Upper lobe of left lung (tissue), 6 donors: Measurements from ENCODE around the gene KLHDC10. TPM values are rescaled to one million over a fixed set of nuclear protein-coding genes. Genes with fewer than 3 reads are reported as not detected.
"Not testable (repeated sequence)": the region's sequence is repeated elsewhere in the genome, so short reads cannot be mapped to it uniquely, and the experiment has no call there.

Source experiments
- ATAC-seq, 2 donors: fragments of 200-7000 bp; cut with Tn5 transposase; one replicate each; pipeline ENCODE4 v1.9.1; 2022; ENCODE audit warnings: mild to moderate bottlenecking in 2 of 2, moderate library complexity in 2 of 2; ENCODE audit not compliant: low FRiP score in 2 of 2
- DNase-seq, 2 donors: peaks; one replicate each; pipeline ENCODE4 v3.0.0-alpha.2; 2019 to 2020
- H3K27ac ChIP-seq, 4 donors: fragments of 200-600 bp; sonication (generic); one replicate each; pipeline ENCODE4 v1.5.1; 2016 to 2019
- H3K27me3 ChIP-seq, 4 donors: fragments of 200-600 bp; sonication (generic); one replicate each; pipeline ENCODE4 v1.5.1; 2017 to 2019
- H3K36me3 ChIP-seq, 4 donors: fragments of 200-600 bp; sonication (generic); one replicate each; pipeline ENCODE4 v1.5.1; 2016 to 2019
- H3K4me1 ChIP-seq, 4 donors: fragments of 200-600 bp; sonication (generic); one replicate each; pipeline ENCODE4 v1.5.1; 2018 to 2019
- H3K4me3 ChIP-seq, 4 donors: fragments of 200-600 bp; sonication (generic); one replicate each; pipeline ENCODE4 v1.5.1; 2017 to 2019; ENCODE audit warnings: mild to moderate bottlenecking in 2 of 4, moderate library complexity in 1 of 4
- H3K9me3 ChIP-seq, 4 donors: fragments of 200-600 bp; sonication (generic); one replicate each; pipeline ENCODE4 v1.5.1; 2018 to 2019
- EP300 ChIP-seq, 4 donors: sonication (generic); formaldehyde crosslinking; IDR thresholded peaks; one replicate each; pipeline ENCODE4 v1.5.1; 2017; ENCODE audit warnings: antibody characterized with exemption in 4 of 4, control low read depth in 2 of 4
- POLR2A ChIP-seq, 4 donors: fragments of 450-650 bp; IDR thresholded peaks; one replicate each; pipeline ENCODE4 v1.5.1; 2016 to 2017; ENCODE audit warnings: antibody characterized with exemption in 4 of 4, mild to moderate bottlenecking in 2 of 4
- POLR2AphosphoS5 ChIP-seq, 2 donors: sonication (generic); formaldehyde crosslinking; IDR thresholded peaks; one replicate each; pipeline ENCODE4 v1.5.1; 2017; ENCODE audit warnings: antibody characterized with exemption in 2 of 2
- WGBS, 2 donors: methylation state at CpG; one replicate each; pipeline ENCODE4 v1.1.5; 2017 to 2018; 5-methylcytosine and 5-hydroxymethylcytosine counted together
- total RNA-seq, 6 donors: library from RNA; depleted of rRNA in 4 of 6; stranded (reverse); fragments of >200 nt in 4 of 6; gene quantifications; one replicate each; pipeline versions ENCODE4 v1.1.0 to v1.2.1, GENCODE V29; 2016 to 2021
- TF ChIP-seq, protein P1 (sequence below), 6 experiments: fragments of 450-650 bp in 4 of 6; fragments of 200-600 bp in 2 of 6; sonication (generic) in 2 of 6; IDR thresholded peaks; one replicate each; pipeline ENCODE4 v1.5.1; 2016 to 2019; ENCODE audit warnings: antibody characterized with exemption in 6 of 6
- donor health status: DM: no; HTN: no; CAD: no; lungs with moderate emphysema.
- donor health status: DM: no; HTN: yes; CAD: no; lungs with severe emphysema.

KLHDC10 gene
- total RNA-seq, 6 donors from 2014 or later: 8.8 to 33.9 (median 25.3) TPM

- Histone ChIP-seq H3K27me3 (no peaks in the 10 kb centered on the region), H3K27ac (no peak overlapping the region), H3K36me3 (peaks cover 0 to 33% (median 6%) of the 10 kb centered on the region in 4 donors), H3K9me3 (no peaks in the 10 kb centered on the region), H3K4me3 (no peak overlapping the region), H3K4me1 (peaks cover 9 to 17% (median 12%) of the 10 kb centered on the region in 4 donors)
- TF ChIP-seq EP300 (IDR thresholded peaks at IDR 0.05) (no peak), POLR2AphosphoS5 (IDR thresholded peaks at IDR 0.05) (no peak), POLR2A (IDR thresholded peaks at IDR 0.05) (no peak)
- TF ChIP-seq, protein P1, sequence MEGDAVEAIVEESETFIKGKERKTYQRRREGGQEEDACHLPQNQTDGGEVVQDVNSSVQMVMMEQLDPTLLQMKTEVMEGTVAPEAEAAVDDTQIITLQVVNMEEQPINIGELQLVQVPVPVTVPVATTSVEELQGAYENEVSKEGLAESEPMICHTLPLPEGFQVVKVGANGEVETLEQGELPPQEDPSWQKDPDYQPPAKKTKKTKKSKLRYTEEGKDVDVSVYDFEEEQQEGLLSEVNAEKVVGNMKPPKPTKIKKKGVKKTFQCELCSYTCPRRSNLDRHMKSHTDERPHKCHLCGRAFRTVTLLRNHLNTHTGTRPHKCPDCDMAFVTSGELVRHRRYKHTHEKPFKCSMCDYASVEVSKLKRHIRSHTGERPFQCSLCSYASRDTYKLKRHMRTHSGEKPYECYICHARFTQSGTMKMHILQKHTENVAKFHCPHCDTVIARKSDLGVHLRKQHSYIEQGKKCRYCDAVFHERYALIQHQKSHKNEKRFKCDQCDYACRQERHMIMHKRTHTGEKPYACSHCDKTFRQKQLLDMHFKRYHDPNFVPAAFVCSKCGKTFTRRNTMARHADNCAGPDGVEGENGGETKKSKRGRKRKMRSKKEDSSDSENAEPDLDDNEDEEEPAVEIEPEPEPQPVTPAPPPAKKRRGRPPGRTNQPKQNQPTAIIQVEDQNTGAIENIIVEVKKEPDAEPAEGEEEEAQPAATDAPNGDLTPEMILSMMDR (IDR thresholded peaks at IDR 0.05): no peak
- ATAC-seq (no peak), DNase-seq (no peak)
- 94% methylated on average over 4 of the region's 4 CpGs for WGBS, 2 donors
Observed at GRCh38 chr7:130048906-130049305, 21.4 kb upstream of the KLHDC10 start.

- H3K36me3 ChIP-seq, ATAC-seq, H3K27ac ChIP-seq, H3K27me3 ChIP-seq, H3K4me3 ChIP-seq, H3K9me3 ChIP-seq: not testable (repeated sequence)
- peak in 1 of 2 donors; percentile 54 for DNase-seq
- 97 to 98% methylated on average over 15 of the region's 15 CpGs for WGBS, 2 donors
- H3K4me1 ChIP-seq: peaks cover 9 to 17% (median 12%) of the 10 kb centered on the region in 4 donors
Observed at GRCh38 chr7:130052250-130052649, 18.1 kb upstream of the KLHDC10 start.

GRCh38 chr7:130055198-130055597 is 15.1 kb upstream of the KLHDC10 start:
- H3K4me1 ChIP-seq: peaks cover 5 to 12% (median 6%) of the 10 kb centered on the region in 4 donors
- H3K27me3 ChIP-seq, H3K9me3 ChIP-seq, H3K4me3 ChIP-seq, ATAC-seq, H3K27ac ChIP-seq, H3K36me3 ChIP-seq, DNase-seq: not testable (repeated sequence)
- 95 to 96% methylated on average over 8 of the region's 8 CpGs for WGBS, 2 donors

DNA sequence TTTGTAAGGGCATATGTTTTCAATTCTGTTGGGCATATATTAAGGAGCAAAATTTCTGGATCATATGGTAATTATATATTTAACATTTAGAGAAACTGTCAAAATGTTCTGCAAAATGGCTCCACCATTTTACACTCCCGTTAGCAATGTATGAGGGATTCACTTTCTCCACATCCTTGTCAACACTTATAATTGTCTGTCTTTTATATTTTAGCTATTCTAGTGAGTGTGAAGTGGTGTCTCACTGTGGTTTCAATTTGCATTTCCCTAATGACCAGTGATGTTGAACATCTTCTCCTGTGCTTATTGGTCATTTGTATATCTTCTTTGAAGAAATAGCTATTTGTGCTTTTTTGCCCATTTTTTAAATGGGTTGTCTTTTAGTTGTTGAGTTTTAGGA is 8.1 kb upstream of the KLHDC10 start:
- no peaks in the 10 kb centered on the region for H3K4me1 ChIP-seq
- no peak for DNase-seq
- TF ChIP-seq POLR2AphosphoS5 (IDR thresholded peaks at IDR 0.05) (no peak), POLR2A (IDR thresholded peaks at IDR 0.05) (no peak), EP300 (IDR thresholded peaks at IDR 0.05) (no peak)
- TF ChIP-seq, protein P1 (IDR thresholded peaks at IDR 0.05): no peak
- no peaks in the 10 kb centered on the region for H3K27me3 ChIP-seq
- no peak overlapping the region for H3K4me3 ChIP-seq
- 86 to 88% methylated on average over 1 of the region's 1 CpG for WGBS, 2 donors
- no peaks in the 10 kb centered on the region for H3K9me3 ChIP-seq
- no peak for ATAC-seq
- H3K36me3 ChIP-seq: no peaks in the 10 kb centered on the region
- H3K27ac ChIP-seq: no peak overlapping the region

DNA sequence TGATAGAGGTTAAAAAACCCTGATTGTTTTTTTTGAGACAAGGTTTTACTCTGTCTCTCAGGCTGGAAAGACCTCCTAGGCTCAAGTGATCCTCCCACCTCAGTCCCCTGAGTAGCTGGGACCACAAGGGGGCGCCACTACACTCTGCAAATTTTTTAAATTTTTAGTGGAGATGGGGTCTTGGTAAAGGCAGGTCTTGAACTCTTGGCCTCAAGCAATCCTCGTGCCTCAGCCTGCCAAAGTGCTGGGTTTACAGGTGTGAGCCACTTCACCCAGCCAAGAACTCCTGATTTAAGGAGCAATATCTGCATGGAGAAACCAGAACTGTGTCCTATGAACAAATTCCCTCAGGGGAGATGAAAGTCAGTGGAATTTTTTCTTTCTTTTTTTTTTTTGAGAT is 7.3 kb upstream of the KLHDC10 start:
- H3K27ac ChIP-seq: no peak overlapping the region
- H3K36me3 ChIP-seq: no peaks in the 10 kb centered on the region
- ATAC-seq (peak in 1 of 2 donors; percentile 63), DNase-seq (no peak)
- no peaks in the 10 kb centered on the region for H3K27me3 ChIP-seq
- TF ChIP-seq, protein P1 (IDR thresholded peaks at IDR 0.05): peak in 4 of 6 experiments; percentile 46 to 63 (median 54)
- no peak for TF ChIP-seq POLR2A (IDR thresholded peaks at IDR 0.05)
- no peak overlapping the region for H3K4me3 ChIP-seq
- no peaks in the 10 kb centered on the region for H3K9me3 ChIP-seq
- no peaks in the 10 kb centered on the region for H3K4me1 ChIP-seq
- WGBS, 2 donors: 6 to 7% methylated on average over 2 of the region's 2 CpGs

DNA sequence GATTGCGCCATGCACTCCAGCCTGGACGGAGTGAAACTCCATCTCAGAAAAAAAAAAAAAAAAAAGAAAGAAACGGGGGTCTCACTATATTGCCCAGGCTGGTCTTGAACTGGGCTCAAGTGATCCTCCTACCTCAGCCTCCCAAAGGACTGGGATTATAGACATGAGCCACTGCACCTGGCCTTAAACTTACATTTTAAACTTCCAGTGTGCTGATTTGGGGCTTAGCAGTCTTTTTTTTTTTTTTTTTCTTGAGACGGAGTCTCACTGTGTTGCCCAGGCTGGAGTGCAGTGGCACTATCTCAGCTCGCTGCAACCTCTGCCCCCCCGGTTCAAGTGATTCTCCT is 5.8 kb upstream of the KLHDC10 start:
- not testable (repeated sequence) for ATAC-seq, H3K4me1 ChIP-seq, H3K9me3 ChIP-seq, H3K4me3 ChIP-seq, H3K27me3 ChIP-seq, H3K36me3 ChIP-seq, DNase-seq, H3K27ac ChIP-seq
- WGBS, 2 donors: 75 to 78% methylated on average over 6 of the region's 6 CpGs
